B cell (primary cell): Measurements from ENCODE around the gene NT5DC3. TPM values are rescaled to one million over a fixed set of nuclear protein-coding genes. Genes with fewer than 3 reads are reported as not detected.

Source experiments
- ATAC-seq: fragments of 200-7000 bp; cut with Tn5 transposase; one replicate; pipeline ENCODE4 v1.10.0; 2021; ENCODE audit warnings: low read depth, mild to moderate bottlenecking, moderate number of reproducible peaks, moderate library complexity
- CTCF ChIA-PET: fragments of 350-600 bp; sonication (Branson Sonifier 250); formaldehyde crosslinking; loops from one replicate; lab custom pipeline; 2021; ENCODE audit warnings: antibody characterized with exemption, inconsistent platforms; lab: Charles Lee
- POLR2A ChIA-PET: fragments of 350-600 bp; sonication (Branson Sonifier 250); formaldehyde crosslinking; loops from one replicate; lab custom pipeline; 2021; ENCODE audit warnings: antibody characterized with exemption; lab: Charles Lee
- DNase-seq: peaks from one replicate; pipeline ENCODE4 v3.0.0; 2013
- H2AFZ ChIP-seq: 2 replicates; pipeline ENCODE4 v1.6.1; 2012; ENCODE audit warnings: mild to moderate bottlenecking, low read depth, low read length; ENCODE audit not compliant: insufficient read depth, poor library complexity, severe bottlenecking
- H3K27ac ChIP-seq, 2 donors: 1 replicate in 1 of 2; 2 replicates in 1 of 2; pipeline ENCODE4 v1.5.1; 2012 to 2013; ENCODE audit warnings: low read length in 2 of 2, mild to moderate bottlenecking in 2 of 2, moderate library complexity in 1 of 2
- H3K27me3 ChIP-seq, 4 experiments: fragments of 200-600 bp in 1 of 4; sonication (generic) in 1 of 4; replicated peaks in 1 of 4; 1 replicate in 2 of 4; 2 replicates in 2 of 4; pipeline versions ENCODE4 v1.6.1 to v1.7.0; 2013 to 2016; ENCODE audit warnings: low read length in 3 of 4, mild to moderate bottlenecking in 2 of 4, mixed read lengths in 1 of 4, moderate library complexity in 1 of 4; ENCODE audit not compliant: insufficient read depth in 4 of 4, control insufficient read depth in 3 of 4; ENCODE audit errors: control extremely low read depth in 1 of 4
- H3K36me3 ChIP-seq, 2 experiments: replicated peaks in 1 of 2; 1 replicate in 1 of 2; 2 replicates in 1 of 2; pipeline versions ENCODE4 v1.6.1 to v1.7.1; 2013; ENCODE audit warnings: low read length in 1 of 2; ENCODE audit not compliant: insufficient read depth in 2 of 2, control insufficient read depth in 1 of 2; ENCODE audit errors: control extremely low read depth in 1 of 2, extremely low read depth in 1 of 2
- H3K4me1 ChIP-seq, 2 donors: fragments of 200-600 bp in 1 of 2; sonication (generic) in 1 of 2; 1 replicate in 1 of 2; 2 replicates in 1 of 2; pipeline versions ENCODE4 v1.5.1 to v1.6.1; 2013 to 2017; ENCODE audit warnings: low read length in 2 of 2; ENCODE audit not compliant: control insufficient read depth in 2 of 2, insufficient read depth in 2 of 2
- H3K4me2 ChIP-seq: replicated peaks from 2 replicates; pipeline ENCODE3; 2012; ENCODE audit warnings: mild to moderate bottlenecking, low read depth, low read length; ENCODE audit not compliant: poor library complexity, severe bottlenecking
- H3K4me3 ChIP-seq, 5 experiments: fragments of 200-600 bp in 1 of 5; sonication (generic) in 1 of 5; 1 replicate in 3 of 5; 2 replicates in 2 of 5; pipeline versions ENCODE4 v1.5.1 to v1.7.0; 2011 to 2016; ENCODE audit warnings: low read length in 4 of 5, mild to moderate bottlenecking in 4 of 5, low read depth in 2 of 5, control low read depth in 1 of 5, moderate library complexity in 1 of 5; ENCODE audit not compliant: insufficient read depth in 1 of 5; ENCODE audit errors: control extremely low read depth in 1 of 5, extremely low read depth in 1 of 5
- H3K79me2 ChIP-seq: fragments of 200-600 bp; sonication (generic); one replicate; pipeline ENCODE4 v1.6.0; 2016; ENCODE audit warnings: low read length; ENCODE audit not compliant: control insufficient read depth, insufficient read depth
- H3K9ac ChIP-seq: fragments of 200-600 bp; sonication (generic); 2 replicates; pipeline ENCODE4 v1.6.1; 2017; ENCODE audit warnings: mild to moderate bottlenecking, low read length, moderate library complexity
- H3K9me3 ChIP-seq, 3 donors: one replicate each; pipeline versions ENCODE4 v1.6.1 to v1.7.1; 2013; ENCODE audit warnings: low read length in 2 of 3; ENCODE audit not compliant: control insufficient read depth in 2 of 3, insufficient read depth in 1 of 3; ENCODE audit errors: control extremely low read depth in 1 of 3
- H4K20me1 ChIP-seq: 2 replicates; pipeline ENCODE4 v1.6.0; 2012; ENCODE audit warnings: mild to moderate bottlenecking, low read length; ENCODE audit not compliant: insufficient read depth, control insufficient read depth, poor library complexity, severe bottlenecking
- H3K27ac Mint-ChIP-seq: one replicate; pipeline ENCODE4 v1.8.0; 2021; ENCODE audit warnings: mixed read lengths
- H3K27me3 Mint-ChIP-seq: one replicate; pipeline ENCODE4 v1.8.0; 2021; ENCODE audit warnings: mixed read lengths
- H3K4me1 Mint-ChIP-seq: one replicate; pipeline ENCODE4 v1.8.0; 2021; ENCODE audit warnings: mixed read lengths
- H3K4me3 Mint-ChIP-seq: one replicate; pipeline ENCODE4 v1.8.0; 2021; ENCODE audit warnings: mixed read lengths
- H3K9me3 Mint-ChIP-seq: one replicate; pipeline ENCODE4 v1.8.0; 2022; ENCODE audit warnings: mixed read lengths; ENCODE audit not compliant: insufficient read depth
- EZH2 ChIP-seq: IDR thresholded peaks from 2 replicates; pipeline ENCODE4 v1.6.1; 2012; ENCODE audit warnings: borderline replicate concordance, low read depth, mild to moderate bottlenecking, moderate library complexity, low read length; ENCODE audit not compliant: insufficient read depth, poor library complexity, severe bottlenecking
- WGBS: methylation state at CpG from one replicate; pipeline ENCODE4 v1.1.5; 2013; ENCODE audit warnings: missing lambda C conversion rate; ENCODE audit not compliant: insufficient coverage; 5-methylcytosine and 5-hydroxymethylcytosine counted together
- intact Hi-C: fragments of 100-400 bp; cut with micrococcal nuclease; formaldehyde crosslinking; loops from one replicate; pipeline ENCODE4 v1.10.0; 2022
- polyA plus RNA-seq: library from polyadenylated mRNA; depleted of rRNA; stranded (reverse); fragments of >200 nt; gene quantifications from 2 replicates; pipeline ENCODE4 v1.2.3, GENCODE V29; 2012
- total RNA-seq, 2 donors: library from RNA; stranded (reverse); fragments of 120-200 nt in 1 of 2; gene quantifications; 1 replicate in 1 of 2; 2 replicates in 1 of 2; pipeline versions ENCODE4 v1.2.3 to v1.2.4, GENCODE V29; 2013 to 2022
- TF ChIP-seq, protein P1 (sequence below): fragments of 200-600 bp; IDR thresholded peaks from one replicate; pipeline ENCODE4 v1.8.0; 2022; ENCODE audit warnings: antibody characterized with exemption, mild to moderate bottlenecking

The NT5DC3 gene
- total and polyA plus RNA-seq, 2 donors (not counting 1 experiment from before 2014, with no cell fraction given): 4.4 to 10.6 TPM

DNA sequence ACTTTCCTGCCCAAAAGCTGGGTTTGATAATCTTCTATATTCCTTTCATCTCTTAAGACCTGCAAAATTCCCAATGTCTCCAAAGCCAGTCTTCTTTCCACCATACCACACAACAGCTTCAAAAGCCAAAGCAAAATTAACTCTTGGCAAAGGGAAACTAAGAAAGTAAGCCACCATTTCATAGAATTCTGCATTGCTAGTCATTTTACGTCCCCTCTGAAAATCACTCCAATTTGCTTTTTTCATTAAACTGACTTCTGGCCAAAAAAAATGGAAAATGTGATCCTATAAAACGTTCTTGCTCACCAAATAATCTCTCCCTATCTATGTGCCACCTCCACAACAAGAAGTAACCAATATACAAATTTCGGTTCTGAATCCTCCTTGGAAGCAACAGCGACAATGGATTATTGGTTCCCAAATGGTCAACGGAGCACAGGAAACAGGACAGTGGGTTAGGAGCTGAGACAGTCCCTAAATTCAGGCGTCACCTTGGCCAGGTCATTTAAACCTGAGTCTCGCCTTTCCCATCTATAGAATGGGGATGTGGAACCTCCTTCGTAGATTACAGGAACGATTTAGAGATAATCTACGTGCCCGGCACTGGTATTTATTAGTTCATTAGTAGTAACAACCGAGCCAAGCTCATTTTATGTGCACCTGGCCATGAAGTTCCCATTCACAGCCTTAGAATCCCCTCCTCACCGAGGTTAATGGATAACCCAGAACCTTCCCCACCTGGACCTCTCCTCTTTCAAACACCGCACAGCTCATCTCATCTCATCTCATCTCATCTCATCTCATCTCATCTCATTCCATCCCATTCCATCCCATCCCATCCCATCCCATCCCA lies 1.2 kb downstream of the NT5DC3 start:
- no peaks in the 10 kb centered on the region for H3K36me3 ChIP-seq
- peaks cover 8% of the 10 kb centered on the region for H4K20me1 ChIP-seq
- H3K27ac ChIP-seq: no peak overlapping the region
- Mint-ChIP-seq H3K4me1 (peaks cover 38% of the 10 kb centered on the region), H3K4me3 (peak overlapping the region; percentile 89), H3K27ac (peak overlapping the region; percentile 63), H3K9me3 (no peaks in the 10 kb centered on the region), H3K27me3 (no peaks in the 10 kb centered on the region)
- no peaks in the 10 kb centered on the region for H3K9me3 ChIP-seq
- H2AFZ ChIP-seq: peak overlapping the region; percentile 94
- H3K9ac ChIP-seq: peak overlapping the region; percentile 84
- peak overlapping the region; percentile 99 for H3K4me2 ChIP-seq
- H3K79me2 ChIP-seq: peaks cover 20% of the 10 kb centered on the region
- ChIA-PET CTCF (interaction anchor here (0.6 to 2.3 kb wide), 4 partner anchors 7 to 270 kb away, joined by 3 to 8 read pairs (median 4); no protein-coding TSS in a partner anchor), POLR2A (interaction anchor here (0.6 to 1.2 kb wide), 3 partner anchors 9 to 124 kb away, joined by 3 to 7 read pairs (median 3); no protein-coding TSS in a partner anchor)
- 72% methylated on average over 9 of the region's 14 CpGs for WGBS
- H3K27me3 ChIP-seq: no peaks in the 10 kb centered on the region
- TF ChIP-seq, protein P1, sequence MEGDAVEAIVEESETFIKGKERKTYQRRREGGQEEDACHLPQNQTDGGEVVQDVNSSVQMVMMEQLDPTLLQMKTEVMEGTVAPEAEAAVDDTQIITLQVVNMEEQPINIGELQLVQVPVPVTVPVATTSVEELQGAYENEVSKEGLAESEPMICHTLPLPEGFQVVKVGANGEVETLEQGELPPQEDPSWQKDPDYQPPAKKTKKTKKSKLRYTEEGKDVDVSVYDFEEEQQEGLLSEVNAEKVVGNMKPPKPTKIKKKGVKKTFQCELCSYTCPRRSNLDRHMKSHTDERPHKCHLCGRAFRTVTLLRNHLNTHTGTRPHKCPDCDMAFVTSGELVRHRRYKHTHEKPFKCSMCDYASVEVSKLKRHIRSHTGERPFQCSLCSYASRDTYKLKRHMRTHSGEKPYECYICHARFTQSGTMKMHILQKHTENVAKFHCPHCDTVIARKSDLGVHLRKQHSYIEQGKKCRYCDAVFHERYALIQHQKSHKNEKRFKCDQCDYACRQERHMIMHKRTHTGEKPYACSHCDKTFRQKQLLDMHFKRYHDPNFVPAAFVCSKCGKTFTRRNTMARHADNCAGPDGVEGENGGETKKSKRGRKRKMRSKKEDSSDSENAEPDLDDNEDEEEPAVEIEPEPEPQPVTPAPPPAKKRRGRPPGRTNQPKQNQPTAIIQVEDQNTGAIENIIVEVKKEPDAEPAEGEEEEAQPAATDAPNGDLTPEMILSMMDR: no peak
- no peak for TF ChIP-seq EZH2
- H3K4me3 ChIP-seq: peak overlapping the region in 4 of 5 experiments; percentile 39 to 86 (median 76)
- ATAC-seq (no peak), DNase-seq (peak; percentile 18)
- intact Hi-C loops: loop anchor here (1.0 to 5.0 kb wide), 5 partner anchors 8 to 1267 kb away; partner anchors contain the start of genes EID3, HCFC2, TDG and WASHC4
- H3K4me1 ChIP-seq: peaks cover 14 to 29% of the 10 kb centered on the region in 2 donors

DNA sequence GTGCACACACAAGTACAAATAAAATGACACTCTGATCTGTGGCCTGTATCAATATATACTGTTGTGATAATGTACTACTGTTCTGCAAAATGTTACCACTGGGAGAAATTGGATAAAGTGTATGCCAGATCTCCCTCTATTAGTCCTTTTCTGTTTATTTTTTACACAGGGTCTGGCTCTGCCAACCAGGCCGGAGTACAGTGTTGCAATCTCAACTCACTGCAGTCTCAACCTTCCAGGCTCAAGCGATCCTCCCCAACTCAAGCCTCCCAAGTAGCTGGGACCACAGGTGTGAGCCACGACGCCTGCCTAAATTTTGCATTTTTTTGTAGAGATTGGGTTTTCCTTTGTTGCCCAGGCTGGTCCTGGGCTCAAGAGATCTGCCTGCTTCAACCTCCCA lies 1.9 kb downstream of the NT5DC3 start:
- 100% methylated on average over 4 of the region's 4 CpGs for WGBS
- POLR2A ChIA-PET: interaction anchor here (1.2 kb wide), 1 partner anchor 11 kb away, joined by 3 read pairs; no protein-coding TSS in a partner anchor
- peaks cover 14 to 31% of the 10 kb centered on the region in 2 donors for H3K4me1 ChIP-seq
- peaks cover 8% of the 10 kb centered on the region for H4K20me1 ChIP-seq
- no peaks in the 10 kb centered on the region for H3K27me3 ChIP-seq
- no peak overlapping the region for H3K9ac ChIP-seq
- intact Hi-C loops: no loop called here
- DNase-seq (no peak), ATAC-seq (no peak)
- Mint-ChIP-seq H3K4me3 (no peak overlapping the region), H3K27me3 (no peaks in the 10 kb centered on the region), H3K4me1 (peaks cover 42% of the 10 kb centered on the region), H3K9me3 (no peaks in the 10 kb centered on the region), H3K27ac (no peak overlapping the region)
- H3K27ac ChIP-seq: no peak overlapping the region
- H3K9me3 ChIP-seq: no peaks in the 10 kb centered on the region
- no peak overlapping the region for H3K4me2 ChIP-seq
- CTCF ChIA-PET: interaction anchor here (0.6 to 1.6 kb wide), 2 partner anchors 12 to 50 kb away, joined by 3 read pairs; no protein-coding TSS in a partner anchor
- H2AFZ ChIP-seq: no peak overlapping the region
- peaks cover 24% of the 10 kb centered on the region for H3K79me2 ChIP-seq
- H3K4me3 ChIP-seq: no peak overlapping the region
- no peaks in the 10 kb centered on the region for H3K36me3 ChIP-seq
- TF ChIP-seq, protein P1: no peak
- no peak for TF ChIP-seq EZH2
